Stimulated activated naive CD4-positive, alpha-beta T cell treated with Interleukin-2 at 50 U/mL for 16 hours (primary cell): Measurements from ENCODE around the gene LRRC2.

ENCODE experiments used
- DNase-seq: peaks from one replicate; lab custom pipeline; 2025; lab: John Stamatoyannopoulos, UW

Gene LRRC2

DNA sequence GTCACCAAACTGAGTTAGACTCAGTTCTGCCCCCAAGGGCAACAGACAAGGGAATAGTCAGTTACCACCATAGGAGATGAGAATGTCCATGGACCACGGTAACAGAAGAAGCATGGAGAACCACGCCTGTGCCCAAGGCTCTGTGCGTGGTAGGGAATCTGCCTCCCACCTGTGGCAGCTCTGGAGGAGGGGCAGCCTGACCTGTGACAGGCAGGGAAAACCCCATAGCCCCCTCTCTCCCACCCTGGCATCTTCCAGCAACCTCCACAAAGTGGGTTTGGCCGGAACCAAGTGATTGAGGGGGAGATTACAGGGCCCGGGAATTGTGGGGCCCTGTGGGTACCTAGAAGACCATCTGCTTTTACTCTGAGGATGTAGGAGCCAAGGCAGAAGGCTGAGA, 87.1 kb downstream of the LRRC2 start:
- DNase-seq, result no peak

GRCh38 chr3:46478341-46478740, 87.8 kb downstream of the LRRC2 start:
- DNase-seq, result no peak

- no peak for DNase-seq
These were observed 88.3 kb downstream of the LRRC2 start for GRCh38 chr3:46477756-46478155.

DNA sequence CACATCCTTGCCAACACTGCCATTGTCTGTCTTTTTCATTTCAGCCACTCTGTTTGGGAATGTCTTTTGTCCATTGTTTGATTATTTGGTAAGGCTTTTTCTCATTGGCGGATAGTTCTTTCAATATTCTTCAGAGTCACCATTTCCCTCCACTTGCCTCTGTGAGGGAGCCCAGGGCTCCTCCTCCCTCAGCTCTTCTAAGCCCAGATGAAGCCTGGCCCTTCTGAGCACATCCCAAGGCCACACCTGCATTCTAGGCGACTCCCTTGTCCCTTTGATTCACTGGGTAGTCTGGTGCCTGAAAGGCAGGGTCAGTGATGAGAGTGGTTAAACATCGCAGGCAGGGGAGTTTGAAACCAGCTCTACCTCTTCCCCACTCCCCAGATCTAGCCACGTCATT, 89.0 kb downstream of the LRRC2 start:
- no peak for DNase-seq

GRCh38 chr3:46472736-46473135, 93.4 kb downstream of the LRRC2 start:
- DNase-seq, result no peak

- DNase-seq, result no peak
These were observed 94.7 kb downstream of the LRRC2 start for GRCh38 chr3:46471371-46471914.

DNA sequence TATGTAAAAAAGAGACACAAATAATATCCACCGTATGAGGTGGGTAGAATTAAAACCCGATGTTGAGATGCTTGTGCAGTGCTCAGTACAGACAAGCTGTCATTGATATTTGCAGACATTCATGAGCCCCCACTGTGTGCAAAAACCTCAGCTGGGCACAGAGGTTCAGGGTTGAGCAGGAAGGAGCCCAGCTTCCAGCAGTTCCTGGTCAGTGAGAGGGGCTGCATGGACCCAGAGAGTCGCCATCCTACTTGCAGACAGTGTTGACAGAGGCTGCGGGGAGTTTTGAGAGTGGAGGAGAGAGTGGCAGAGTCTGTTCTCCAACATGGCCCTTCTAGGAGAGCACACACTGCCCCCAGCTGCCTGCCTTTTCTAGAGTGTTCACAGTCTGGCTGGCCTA, 95.3 kb downstream of the LRRC2 start:
- no peak for DNase-seq

DNA sequence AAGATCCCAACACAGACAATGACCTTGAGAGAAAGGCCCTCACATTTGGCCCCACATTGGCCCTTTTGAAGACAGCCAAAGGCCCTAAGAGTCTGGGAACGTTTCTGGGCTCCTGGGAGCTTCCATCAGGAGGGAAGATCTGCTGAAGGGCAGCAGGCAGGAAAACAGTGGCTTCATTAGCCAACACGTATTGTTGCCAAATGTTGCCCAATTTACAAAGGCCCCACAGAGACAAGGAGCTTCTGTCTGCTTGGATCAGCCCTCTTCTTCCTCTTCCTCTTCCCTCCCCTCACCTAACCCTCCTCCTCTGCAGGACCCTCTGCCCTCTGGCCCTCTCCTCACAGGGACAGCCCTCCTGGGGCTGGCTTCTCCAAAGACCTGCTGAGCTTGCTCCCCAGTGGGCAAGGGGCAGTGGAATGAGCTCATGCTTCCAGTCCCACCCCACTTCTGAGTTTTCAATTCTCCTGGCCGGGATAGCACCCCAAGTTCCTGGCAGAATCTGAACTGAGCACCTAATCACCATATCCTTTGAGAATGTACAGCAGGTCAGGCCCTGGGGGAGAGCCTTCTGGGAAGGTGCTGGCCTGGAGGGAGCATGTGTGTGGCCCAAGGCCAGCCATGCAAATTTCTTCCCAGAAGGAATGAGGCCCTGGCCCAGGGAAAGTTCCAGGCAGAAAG, 96.3 kb downstream of the LRRC2 start:
- DNase-seq, result no peak

- no peak for DNase-seq
These were observed 97.1 kb downstream of the LRRC2 start for GRCh38 chr3:46468753-46469600.

GRCh38 chr3:46467562-46467961, 98.5 kb downstream of the LRRC2 start:
- no peak for DNase-seq

- no peak for DNase-seq
These were observed 99.2 kb downstream of the LRRC2 start for GRCh38 chr3:46466871-46467403.

DNA sequence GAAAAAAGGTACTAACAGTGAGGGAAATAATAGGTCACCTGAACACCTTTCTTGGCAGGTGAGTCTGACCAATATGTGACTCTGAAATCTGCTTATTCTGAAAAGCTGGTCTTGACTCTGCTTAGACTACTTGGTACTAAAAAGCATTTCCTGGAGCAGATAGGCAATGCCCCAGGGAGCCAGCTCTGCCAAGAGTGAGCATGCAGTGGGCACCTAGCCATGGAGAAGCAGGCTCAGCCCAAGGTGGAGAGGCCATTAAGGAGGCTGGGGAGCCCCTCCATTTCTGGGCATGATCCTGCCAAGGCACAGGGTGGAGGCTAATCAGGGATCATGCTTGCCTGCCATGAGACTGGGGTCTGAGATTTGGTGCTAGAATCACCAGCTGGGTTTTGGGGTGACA, 99.8 kb downstream of the LRRC2 start:
- no peak for DNase-seq
